Bone marrow (tissue), 2 donors: ENCODE results near the gene FIGLA.

Experiments
- DNase-seq, 2 donors: peaks; one replicate each; lab custom pipeline; 2025; lab: John Stamatoyannopoulos, UW

FIGLA gene

GRCh38 chr2:70790136-70790828 lies at the start of gene FIGLA:
FIGLA (minus strand) TSS chr2:70790643; CDS start chr2:70790638, 5 bp downstream.
- no peak for DNase-seq

- no peak for DNase-seq
Measured at GRCh38 chr2:70837980-70838925, 47.8 kb upstream of the FIGLA start.

- DNase-seq, result no peak
Measured at GRCh38 chr2:70835643-70836042, 45.2 kb upstream of the FIGLA start, which contains the start of gene CD207. CD207 (minus strand) TSS chr2:70835816; CDS start chr2:70835776, 40 bp downstream.

GRCh38 chr2:70834881-70835280 lies 44.4 kb upstream of the FIGLA start:
- no peak for DNase-seq

GRCh38 chr2:70834106-70834505 lies 43.7 kb upstream of the FIGLA start:
- no peak for DNase-seq

- DNase-seq, result no peak
Measured at GRCh38 chr2:70833246-70833645, 42.8 kb upstream of the FIGLA start.

GRCh38 chr2:70832386-70832785 lies 41.9 kb upstream of the FIGLA start:
- DNase-seq, result no peak

- DNase-seq, result no peak
Measured at GRCh38 chr2:70831861-70832260, 41.4 kb upstream of the FIGLA start.

- DNase-seq, result no peak
Measured at GRCh38 chr2:70830366-70830765, 39.9 kb upstream of the FIGLA start.

- DNase-seq, result no peak
Measured at GRCh38 chr2:70829916-70830315, 39.5 kb upstream of the FIGLA start.

- DNase-seq, result no peak
Measured at GRCh38 chr2:70828914-70829824, 38.7 kb upstream of the FIGLA start.

GRCh38 chr2:70828115-70828514 lies 37.7 kb upstream of the FIGLA start:
- no peak for DNase-seq

- DNase-seq, result no peak
Measured at GRCh38 chr2:70827388-70827787, 36.9 kb upstream of the FIGLA start.

- DNase-seq, result no peak
Measured at GRCh38 chr2:70826696-70827350, 36.4 kb upstream of the FIGLA start.

GRCh38 chr2:70823249-70823648 lies 32.8 kb upstream of the FIGLA start:
- DNase-seq, result no peak

GRCh38 chr2:70822843-70823242 lies 32.4 kb upstream of the FIGLA start:
- DNase-seq, result no peak

- DNase-seq, result no peak
Measured at GRCh38 chr2:70820499-70820898, 30.1 kb upstream of the FIGLA start, which contains the start of gene CLEC4F. CLEC4F (minus strand) TSS chr2:70820599; CDS start chr2:70820523, 76 bp downstream.

- DNase-seq, result no peak
Measured at GRCh38 chr2:70817284-70817954, 27.0 kb upstream of the FIGLA start.

GRCh38 chr2:70816726-70817125 lies 26.3 kb upstream of the FIGLA start:
- DNase-seq, result no peak
